UCSD-AML1 (cell line): ENCODE results near the gene PLPPR1.
"Not testable (repeated sequence)": the region's sequence is repeated elsewhere in the genome, so short reads cannot be mapped to it uniquely, and the experiment has no call there.

Source experiments
- DNase-seq: peaks from one replicate; lab custom pipeline; 2025; ENCODE audit not compliant: unreplicated experiment; lab: John Stamatoyannopoulos, UW

Gene PLPPR1

DNA sequence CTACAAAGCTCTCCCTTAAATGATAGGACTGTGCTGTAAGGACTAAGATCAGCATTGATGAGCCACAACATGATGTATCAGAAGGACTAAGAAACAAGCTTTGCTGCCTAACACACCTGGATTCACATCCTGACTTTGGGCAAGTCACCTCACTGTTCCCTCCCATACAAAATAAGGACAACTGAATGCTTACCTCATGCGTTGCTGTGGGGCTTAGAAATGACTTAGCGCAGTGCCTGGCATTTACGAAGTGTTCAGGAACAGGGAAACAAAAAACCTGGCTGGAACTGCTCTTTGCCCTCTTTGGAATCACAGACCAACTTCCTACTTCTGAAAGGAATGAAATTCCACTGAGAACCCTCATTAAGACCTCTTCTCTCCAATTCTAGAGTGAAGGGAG lies 242.6 kb downstream of the PLPPR1 start:
- no peak for DNase-seq

DNA sequence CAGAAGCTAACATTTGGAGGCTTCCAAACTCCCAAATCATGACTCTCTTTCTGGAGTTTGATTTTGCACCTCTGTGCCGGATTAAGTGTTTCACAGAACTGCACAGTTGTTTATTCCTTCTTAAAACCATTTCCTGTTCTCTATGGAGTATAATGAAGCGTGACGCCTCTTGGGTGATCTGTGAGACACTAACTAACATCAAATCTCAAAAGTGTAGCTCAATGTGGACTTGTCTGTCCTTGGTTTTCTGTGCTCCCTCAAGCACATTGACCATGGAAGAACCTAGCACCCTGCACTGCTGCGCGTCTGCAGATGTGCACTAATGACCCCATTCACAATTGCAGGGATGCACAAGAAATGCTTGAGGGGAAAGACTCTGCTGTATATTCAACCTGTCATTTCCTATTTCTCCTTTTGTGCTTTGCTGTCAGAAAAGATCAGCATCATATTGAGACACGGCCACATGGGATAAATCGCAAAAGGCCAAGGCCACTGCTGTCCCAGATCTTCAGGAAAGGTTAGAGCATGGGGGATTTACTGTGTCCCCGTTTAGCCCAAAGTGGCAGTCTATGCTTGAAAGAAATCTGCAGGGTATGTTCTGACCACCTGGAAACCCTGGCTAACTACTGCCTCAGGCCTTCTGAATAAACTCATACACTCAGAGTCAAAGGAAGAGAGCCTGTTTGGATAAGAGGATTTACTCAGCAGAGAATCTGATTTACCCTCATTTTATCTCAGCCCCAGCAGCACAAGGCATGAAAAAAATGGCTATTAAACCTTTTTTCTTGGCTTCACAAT lies 246.6 kb downstream of the PLPPR1 start:
- DNase-seq, result no peak

DNA sequence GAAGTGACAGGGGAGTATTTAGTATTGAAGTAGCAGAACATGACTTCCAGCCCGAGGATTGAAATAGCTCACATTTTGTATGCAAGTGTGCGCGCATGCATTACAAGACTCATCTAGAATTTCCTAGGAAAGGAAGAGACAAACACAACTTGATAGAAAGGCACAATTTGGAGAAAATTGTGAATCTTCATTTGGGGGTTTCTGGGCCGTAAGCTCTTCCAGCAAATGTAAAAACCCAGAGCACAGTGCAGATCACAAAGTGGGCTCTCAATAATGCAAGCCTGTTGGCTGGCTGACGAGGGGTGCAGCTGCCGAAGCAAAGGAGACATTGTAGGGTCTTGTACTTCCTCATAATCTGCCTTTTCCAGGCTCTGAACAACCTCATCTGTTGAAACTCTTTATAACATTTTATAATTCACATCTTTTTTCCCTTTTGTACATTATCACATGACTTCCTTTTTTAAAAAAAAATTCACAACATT lies 247.3 kb downstream of the PLPPR1 start:
- DNase-seq, result no peak

DNA sequence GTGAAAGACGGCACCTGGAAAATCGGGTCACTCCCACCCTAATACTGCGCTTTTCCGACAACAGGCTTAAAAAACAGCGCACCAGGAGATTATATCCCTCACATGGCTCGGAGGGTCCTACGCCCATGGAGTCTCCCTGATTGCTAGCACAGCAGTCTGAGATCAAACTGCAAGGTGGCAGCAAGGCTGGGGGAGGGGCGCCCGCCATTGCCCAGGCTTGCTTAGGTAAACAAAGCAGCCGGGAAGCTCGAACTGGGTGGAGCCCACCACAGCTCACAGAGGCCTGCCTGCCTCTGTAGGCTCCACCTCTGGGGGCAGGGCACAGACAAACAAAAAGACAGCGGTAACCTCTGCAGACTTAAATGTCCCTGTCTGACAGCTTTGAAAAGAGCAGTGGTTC lies 262.5 kb downstream of the PLPPR1 start:
- DNase-seq, result not testable (repeated sequence)

DNA sequence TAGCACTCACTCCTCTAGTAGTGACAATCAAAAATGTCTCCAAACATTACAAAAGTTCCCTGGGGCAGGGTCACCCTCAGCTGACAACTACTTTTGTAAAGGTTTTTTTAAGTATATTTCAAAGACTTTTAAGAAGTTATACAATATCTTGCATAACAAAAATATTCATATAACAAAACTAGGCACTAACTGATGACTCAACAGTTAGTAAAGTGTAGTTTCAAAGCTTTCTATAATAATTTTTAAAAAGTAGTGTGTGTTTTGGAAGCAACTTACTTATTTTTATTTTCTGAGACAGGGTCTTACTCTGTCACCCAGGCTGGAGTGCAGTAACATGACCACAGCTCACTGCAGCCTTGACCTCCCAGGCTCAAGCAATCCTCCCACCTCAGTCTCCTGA lies 271.4 kb downstream of the PLPPR1 start:
- no peak for DNase-seq

DNA sequence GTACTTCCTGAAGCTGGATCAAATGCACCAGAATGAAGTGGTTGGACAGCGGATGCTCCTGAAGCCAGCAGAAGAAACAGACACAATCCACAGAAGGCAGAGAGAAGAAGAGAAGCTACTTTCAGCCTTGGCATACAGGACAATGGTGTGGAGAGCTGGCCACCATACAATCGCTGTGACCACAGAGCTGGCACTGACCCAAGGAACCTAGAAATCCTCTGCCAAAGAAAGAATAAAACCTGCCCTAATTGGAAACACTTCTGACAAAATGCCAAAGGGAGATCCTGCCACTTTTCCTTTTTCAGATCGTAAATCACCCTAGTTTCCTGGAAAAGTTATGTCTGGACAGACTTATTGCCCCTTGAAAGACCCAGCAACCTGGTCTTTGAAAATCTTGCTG lies 278.5 kb downstream of the PLPPR1 start:
- no peak for DNase-seq

DNA sequence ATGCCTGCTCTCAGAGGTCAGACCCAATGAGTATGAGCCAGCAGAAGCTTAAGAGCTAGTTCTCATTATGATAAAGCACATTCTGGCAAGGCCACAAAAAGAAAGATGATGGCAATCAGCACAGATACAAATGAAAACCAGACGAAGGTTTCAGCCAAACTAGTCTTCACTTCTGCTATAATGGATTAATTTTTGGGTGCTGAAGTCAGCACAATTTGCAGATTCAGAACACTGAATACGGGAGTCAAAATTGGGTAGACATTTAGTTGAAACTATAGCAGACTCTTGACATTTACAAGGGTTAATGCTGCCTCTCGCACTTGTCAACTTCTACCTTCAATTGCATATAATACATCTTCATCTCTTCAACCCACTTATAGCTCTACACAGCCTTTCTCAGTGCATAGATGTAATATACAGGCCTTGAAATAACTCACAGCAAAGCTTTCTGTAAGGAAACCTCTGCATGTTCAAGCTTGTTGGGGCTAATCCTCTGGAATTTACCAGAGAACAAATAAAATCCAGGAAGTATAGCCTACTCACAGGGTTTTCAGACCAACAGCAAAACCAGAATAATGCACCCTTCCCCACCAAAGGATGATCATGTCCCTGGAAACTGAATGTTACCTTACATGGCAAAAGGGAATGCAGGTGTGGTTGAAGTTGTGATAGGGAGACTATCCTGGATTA lies 279.1 kb downstream of the PLPPR1 start:
- no peak for DNase-seq

DNA sequence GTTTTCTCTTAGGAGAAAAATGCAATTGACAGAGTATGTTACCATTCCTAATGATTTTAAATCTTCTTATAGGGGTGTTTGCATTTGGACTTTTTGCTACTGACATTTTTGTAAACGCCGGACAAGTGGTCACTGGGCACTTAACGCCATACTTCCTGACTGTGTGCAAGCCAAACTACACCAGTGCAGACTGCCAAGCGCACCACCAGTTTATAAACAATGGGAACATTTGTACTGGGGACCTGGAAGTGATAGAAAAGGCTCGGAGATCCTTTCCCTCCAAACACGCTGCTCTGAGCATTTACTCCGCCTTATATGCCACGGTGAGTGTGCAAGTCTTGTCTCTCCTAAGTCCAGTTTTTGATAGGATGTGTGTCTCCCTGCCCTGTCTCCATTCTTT lies 280.6 kb downstream of the PLPPR1 start:
- no peak for DNase-seq

DNA sequence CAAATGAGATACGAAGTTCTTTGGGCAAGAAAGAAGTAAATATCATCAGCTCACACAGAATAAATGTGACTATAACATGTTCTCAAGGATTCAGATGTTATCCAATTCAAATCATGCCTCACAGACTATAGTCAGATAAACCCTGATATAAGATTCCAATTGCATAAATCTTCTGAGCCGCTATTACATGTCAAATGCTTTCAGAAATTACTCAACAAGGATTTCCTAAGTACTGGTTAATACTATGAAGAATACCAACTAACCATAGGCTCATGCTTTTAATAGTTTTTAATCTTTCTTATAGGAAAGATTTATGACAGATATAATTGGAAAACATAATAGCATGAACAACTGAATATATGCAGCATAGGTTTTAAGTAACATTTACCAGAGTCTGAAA lies 282.7 kb downstream of the PLPPR1 start:
- DNase-seq, result no peak

DNA sequence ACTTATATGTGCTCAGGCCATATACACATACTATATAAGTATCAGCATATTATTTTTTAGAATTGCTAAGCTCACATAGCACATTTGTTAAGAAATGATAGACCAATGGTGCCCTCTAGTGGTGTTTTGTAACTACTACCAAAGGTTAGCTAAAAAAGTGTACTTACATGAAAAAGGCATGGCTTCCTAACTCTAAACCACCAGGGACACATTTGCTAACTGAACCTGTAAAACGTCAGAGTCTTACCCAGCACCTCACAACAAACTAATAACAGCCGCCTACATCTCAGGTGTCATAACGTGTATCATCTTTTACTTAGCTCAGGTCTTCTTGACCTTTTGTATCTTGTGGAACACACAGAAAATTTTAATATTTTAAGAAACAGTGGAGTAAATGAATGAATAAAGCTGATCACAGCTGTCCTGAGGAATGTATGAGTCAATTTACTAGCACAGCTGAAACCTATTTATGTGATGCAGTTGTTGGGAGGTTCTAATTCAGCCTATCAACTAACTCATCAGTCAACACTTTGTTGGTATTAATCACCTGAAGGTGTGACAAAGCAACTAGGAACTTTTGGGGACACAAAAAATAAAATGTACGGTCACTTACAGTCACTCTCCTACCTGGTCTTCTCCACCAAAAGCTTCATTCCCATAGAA lies 283.4 kb downstream of the PLPPR1 start:
- no peak for DNase-seq

DNA sequence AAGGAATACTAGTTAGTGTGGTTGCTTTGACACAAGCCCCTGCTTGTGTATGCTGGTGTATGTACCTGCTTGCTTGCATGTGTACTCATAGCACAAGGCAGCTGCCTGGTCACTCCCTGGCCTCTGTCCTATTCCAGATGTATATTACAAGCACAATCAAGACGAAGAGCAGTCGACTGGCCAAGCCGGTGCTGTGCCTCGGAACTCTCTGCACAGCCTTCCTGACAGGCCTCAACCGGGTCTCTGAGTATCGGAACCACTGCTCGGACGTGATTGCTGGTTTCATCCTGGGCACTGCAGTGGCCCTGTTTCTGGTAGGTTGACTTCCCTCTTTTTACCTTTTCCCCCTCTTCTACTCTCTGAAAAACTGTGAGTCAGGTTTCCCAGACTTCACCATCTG lies 284.1 kb downstream of the PLPPR1 start:
- DNase-seq, result no peak

DNA sequence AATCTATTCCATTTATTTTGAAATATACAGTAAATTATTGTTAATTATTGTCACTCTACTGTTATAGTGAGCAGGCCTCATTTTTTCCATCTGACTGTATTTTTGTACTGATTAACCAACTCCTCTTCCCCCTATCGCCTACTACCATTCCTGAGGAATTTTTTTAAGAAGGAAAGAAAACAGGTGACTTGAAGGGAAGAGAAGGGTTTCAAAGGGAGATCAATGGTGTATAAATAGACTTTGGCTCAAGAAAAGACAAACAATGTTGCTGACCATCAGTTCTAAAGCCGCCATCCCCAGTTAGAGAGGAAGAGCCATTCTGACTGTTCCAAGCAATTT lies 286.6 kb downstream of the PLPPR1 start:
- no peak for DNase-seq

DNA sequence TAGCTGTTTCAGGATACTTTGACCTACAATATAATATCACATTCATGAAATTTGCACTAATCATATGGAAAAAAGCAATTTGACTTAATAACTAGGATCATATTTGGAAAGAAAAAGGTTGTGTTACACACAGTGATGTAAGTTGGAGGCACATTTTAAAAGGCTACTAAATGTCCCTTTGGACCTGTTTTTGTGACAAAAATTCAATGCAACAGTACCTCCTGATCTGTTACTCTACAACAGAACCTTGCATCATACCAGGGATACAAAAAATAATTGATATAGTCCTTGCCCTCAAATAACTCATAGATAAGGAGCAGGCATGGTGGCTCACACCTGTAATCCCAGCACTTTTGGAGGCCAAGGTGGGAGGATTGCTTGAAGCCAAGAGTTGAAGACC lies 289.2 kb downstream of the PLPPR1 start:
- no peak for DNase-seq

DNA sequence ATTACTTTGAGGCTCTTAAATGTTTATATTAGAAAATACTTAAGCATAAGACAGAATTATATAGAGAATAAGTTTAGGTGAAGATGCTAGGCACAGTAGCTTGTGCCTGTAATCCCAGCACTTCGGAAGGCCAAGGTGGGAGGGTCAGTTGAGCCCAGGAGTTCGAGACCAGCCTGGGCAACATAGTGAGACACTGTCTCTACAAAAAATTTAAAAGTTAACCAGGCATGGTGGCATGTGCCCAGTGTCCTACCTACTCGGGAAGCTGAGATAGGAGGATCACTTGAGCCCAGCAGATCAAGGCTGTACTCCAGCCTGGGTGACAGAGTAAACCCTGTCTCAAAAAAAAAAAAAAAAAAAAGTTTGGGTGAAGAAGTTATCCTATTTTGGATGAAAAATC lies 294.6 kb downstream of the PLPPR1 start:
- no peak for DNase-seq

DNA sequence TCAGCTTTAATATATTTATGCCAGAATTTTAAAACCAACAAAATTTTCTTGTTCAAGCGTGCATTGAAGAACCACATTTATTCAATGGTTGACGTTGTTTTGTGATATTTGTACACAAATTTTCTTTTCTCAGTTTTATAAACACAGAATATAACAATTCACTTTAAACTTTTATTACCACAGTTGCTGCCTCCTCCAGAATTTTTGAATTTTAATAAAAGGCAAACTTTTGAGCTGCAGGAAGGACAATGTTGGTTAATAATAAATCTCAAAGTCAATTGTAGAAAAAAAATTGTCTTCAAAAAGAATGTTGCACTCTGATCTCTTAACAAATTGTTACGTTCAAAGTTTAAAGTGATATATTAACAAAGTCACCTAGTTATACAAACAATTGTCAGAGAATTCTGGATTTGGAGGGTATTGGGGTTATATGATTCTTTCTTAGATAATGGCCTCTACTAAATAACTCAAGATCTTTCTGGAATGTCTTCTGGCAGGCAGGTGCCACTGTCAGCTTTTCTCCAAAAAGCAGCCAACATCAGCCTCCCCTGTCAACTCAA lies 295.8 kb downstream of the PLPPR1 start:
- no peak for DNase-seq

DNA sequence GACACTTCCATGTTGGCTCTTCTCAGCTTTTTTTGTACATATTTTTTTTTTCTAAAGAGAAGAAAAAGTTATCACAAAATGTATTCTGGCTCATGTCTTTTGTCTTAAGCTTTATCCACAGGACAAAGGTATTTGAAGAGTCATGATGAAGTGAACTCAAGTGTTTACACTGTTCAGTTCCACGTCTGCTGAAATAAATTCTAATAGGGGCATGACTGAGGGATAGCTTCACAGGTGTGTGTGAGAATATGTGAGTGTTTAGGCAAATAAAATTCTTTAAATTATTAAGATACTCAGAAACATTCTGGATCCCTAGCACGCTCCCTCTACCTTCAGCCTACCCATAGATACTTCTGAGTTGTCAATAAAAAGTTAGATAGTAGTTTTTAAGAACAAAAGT lies 296.5 kb downstream of the PLPPR1 start:
- DNase-seq, result no peak

DNA sequence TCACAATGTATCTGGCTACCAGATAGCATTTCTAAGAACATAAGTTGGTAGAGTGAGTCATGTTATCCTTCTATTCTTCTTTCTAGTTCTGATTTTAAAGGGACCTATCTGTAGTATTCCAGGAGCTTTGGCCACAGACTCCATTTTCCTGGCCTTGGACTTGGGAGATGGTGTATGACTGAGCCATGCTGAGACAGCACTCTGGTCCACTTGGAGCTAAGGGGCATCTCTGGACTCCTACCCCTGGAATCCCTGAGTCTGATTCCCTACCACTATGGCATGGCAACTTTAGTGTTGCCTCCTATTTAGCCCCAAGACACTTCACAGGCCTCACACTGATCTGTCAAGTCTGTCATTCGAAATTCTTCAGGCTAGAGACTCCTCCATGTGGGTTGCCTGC lies 297.5 kb downstream of the PLPPR1 start:
- no peak for DNase-seq

DNA sequence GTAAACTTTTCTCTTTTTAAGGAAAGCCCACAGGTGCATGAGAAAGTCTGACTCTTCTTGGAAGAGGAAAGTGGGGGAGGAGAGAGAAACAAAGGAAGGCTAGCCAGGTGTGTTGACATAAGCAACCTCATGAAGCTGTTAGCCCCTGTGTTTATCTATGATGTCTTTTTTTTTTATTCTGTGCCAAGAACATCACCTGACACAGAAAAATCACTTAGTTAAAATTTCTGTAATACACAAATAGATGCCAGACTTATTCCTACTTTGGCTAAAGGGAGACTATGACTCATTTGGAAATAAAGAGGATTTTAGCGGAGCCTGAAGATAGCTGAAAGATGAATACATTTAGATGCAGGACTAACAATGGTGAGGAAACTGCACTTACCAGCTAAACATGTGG lies 298.0 kb downstream of the PLPPR1 start:
- no peak for DNase-seq

DNA sequence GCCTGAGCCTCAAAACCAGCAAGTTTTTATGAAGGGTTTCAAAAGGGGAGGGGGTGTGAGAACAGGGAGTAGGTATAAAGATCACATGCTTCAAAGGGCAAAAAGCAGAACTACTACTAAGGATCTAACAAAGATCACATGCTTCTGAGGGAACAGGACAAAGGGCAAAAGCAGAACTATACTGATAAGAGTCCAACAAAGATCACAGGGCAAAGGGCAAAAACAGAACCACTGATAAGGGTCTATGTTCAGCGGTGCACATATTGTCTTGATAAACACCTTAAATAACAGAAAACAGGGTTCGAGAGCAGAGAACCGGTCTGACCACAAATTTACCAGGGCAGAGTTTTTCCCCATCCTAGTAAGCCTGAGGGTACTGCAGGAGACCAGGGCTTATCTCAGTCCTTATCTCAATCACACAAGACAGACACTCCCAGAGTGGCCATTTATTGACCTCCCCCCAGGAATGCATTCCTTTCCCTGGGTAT lies 298.9 kb downstream of the PLPPR1 start:
- DNase-seq, result not testable (repeated sequence)

DNA sequence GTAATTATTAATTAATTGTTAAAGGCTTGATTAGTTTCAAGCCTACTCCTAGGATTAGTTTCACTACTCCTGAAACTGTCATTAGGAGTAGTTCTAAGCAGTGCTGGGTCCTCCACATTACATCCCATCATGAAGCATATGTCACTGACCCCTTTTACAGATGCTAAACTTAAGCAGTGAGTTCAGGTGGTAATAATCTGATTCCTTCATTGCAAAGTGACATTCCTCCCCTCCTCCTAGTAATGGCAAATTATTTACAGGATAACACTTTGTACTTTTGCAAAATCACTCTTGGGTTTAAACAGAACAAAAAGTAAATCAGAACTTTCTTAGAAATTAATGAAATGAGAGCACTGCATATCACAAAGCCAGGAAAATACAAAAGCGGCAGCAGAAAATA lies 303.8 kb downstream of the PLPPR1 start:
- no peak for DNase-seq

DNA sequence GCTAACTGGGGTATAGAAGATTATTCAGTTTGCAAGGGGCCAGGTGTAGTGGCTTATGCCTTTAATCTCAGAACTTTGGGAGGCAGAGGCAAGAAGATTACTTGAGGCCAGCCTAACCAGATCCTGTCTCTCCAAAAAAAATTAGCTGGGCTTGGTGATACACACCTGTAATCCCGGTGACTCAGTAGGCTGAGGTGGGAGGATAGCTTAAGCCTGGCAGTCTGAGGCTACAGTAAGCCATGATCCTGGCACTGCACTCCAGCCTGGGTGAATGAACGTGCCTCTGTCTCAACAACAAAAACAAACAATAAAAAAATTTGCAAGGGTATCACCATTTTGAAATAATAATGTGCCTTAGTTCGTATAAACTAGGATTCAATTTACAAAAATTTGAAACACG lies 305.0 kb downstream of the PLPPR1 start:
- no peak for DNase-seq
